ENCODE data around the gene GMEB2. TPM values are rescaled to one million over a fixed set of nuclear protein-coding genes. Genes with fewer than 3 reads are reported as not detected.

The GMEB2 gene
- total RNA-seq, 1 experiment from 2014 or later: 18.8 TPM

- Mint-ChIP-seq H3K9me3 (ENCODE audit: low read depth, unreplicated experiment) (no peaks in the 10 kb centered on the region), H3K4me1 (ENCODE audit: low read depth, unreplicated experiment) (peaks cover 43% of the 10 kb centered on the region), H3K27me3 (ENCODE audit: unreplicated experiment) (peaks cover 14% of the 10 kb centered on the region), H3K36me3 (ENCODE audit: insufficient read depth, unreplicated experiment) (peaks cover 11% of the 10 kb centered on the region), H3K4me3 (ENCODE audit: low read depth, unreplicated experiment) (no peak overlapping the region), H3K27ac (ENCODE audit: unreplicated experiment) (no peak overlapping the region)
- TF ChIP-seq CTCF (IDR thresholded peaks at IDR 0.05; ENCODE audit: unreplicated experiment): no peak
- no peak for DNase-seq
- CTCF ChIA-PET: no interaction called here
- intact Hi-C loops (cut with micrococcal nuclease; ENCODE audit: unreplicated experiment): no loop called here
- BruUV-seq (replicated peaks): no TSS peak
Observed at GRCh38 chr20:63543733-63544132, 83.2 kb downstream of the GMEB2 start.

- no peak for TF ChIP-seq CTCF (IDR thresholded peaks at IDR 0.05; ENCODE audit: unreplicated experiment)
- Mint-ChIP-seq H3K27me3 (ENCODE audit: unreplicated experiment) (peaks cover 14% of the 10 kb centered on the region), H3K27ac (ENCODE audit: unreplicated experiment) (no peak overlapping the region), H3K4me3 (ENCODE audit: low read depth, unreplicated experiment) (no peak overlapping the region), H3K9me3 (ENCODE audit: low read depth, unreplicated experiment) (no peaks in the 10 kb centered on the region), H3K36me3 (ENCODE audit: insufficient read depth, unreplicated experiment) (peaks cover 17% of the 10 kb centered on the region), H3K4me1 (ENCODE audit: low read depth, unreplicated experiment) (peaks cover 45% of the 10 kb centered on the region)
- intact Hi-C loops (cut with micrococcal nuclease; ENCODE audit: unreplicated experiment): no loop called here
- BruUV-seq (replicated peaks): no TSS peak
- no peak for DNase-seq
- CTCF ChIA-PET: no interaction called here
Observed at GRCh38 chr20:63543131-63543530, 83.8 kb downstream of the GMEB2 start.

DNA sequence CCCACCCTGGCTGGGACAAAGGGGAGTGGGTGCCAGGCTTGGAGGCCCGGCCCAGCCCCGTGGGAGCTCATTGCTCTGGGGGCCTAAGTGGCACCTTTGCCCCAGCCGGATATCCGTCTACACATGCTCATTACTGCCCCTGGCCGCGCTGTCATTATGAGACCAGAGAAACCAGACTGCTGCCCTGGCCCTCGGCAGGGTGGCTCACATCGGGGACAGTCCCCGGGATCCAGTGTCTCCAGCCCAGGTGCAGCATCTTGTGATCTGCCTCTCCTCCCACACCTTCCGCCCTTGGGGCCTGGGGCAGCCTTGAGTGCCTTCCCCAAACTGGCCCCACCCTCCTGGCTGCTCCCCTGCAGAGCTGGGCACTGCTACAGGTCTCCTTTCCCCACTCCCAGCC lies 84.2 kb downstream of the GMEB2 start:
- TF ChIP-seq CTCF (IDR thresholded peaks at IDR 0.05; ENCODE audit: unreplicated experiment): no peak
- no peak for DNase-seq
- H3K4me1 Mint-ChIP-seq (ENCODE audit: low read depth, unreplicated experiment): peaks cover 45% of the 10 kb centered on the region
- peaks cover 21% of the 10 kb centered on the region for H3K36me3 Mint-ChIP-seq (ENCODE audit: insufficient read depth, unreplicated experiment)
- CTCF ChIA-PET: no interaction called here
- no peak overlapping the region for H3K4me3 Mint-ChIP-seq (ENCODE audit: low read depth, unreplicated experiment)
- peaks cover 14% of the 10 kb centered on the region for H3K27me3 Mint-ChIP-seq (ENCODE audit: unreplicated experiment)
- intact Hi-C loops (cut with micrococcal nuclease; ENCODE audit: unreplicated experiment): no loop called here
- BruUV-seq (replicated peaks): no TSS peak
- H3K9me3 Mint-ChIP-seq (ENCODE audit: low read depth, unreplicated experiment): no peaks in the 10 kb centered on the region
- H3K27ac Mint-ChIP-seq (ENCODE audit: unreplicated experiment): no peak overlapping the region

GRCh38 chr20:63542031-63542559 lies 84.8 kb downstream of the GMEB2 start:
- Mint-ChIP-seq H3K27me3 (ENCODE audit: unreplicated experiment) (peaks cover 14% of the 10 kb centered on the region), H3K36me3 (ENCODE audit: insufficient read depth, unreplicated experiment) (peaks cover 27% of the 10 kb centered on the region), H3K4me1 (ENCODE audit: low read depth, unreplicated experiment) (peaks cover 49% of the 10 kb centered on the region), H3K4me3 (ENCODE audit: low read depth, unreplicated experiment) (no peak overlapping the region), H3K9me3 (ENCODE audit: low read depth, unreplicated experiment) (no peaks in the 10 kb centered on the region), H3K27ac (ENCODE audit: unreplicated experiment) (no peak overlapping the region)
- no TSS peak for BruUV-seq (replicated peaks)
- no peak for DNase-seq
- CTCF ChIA-PET: interaction anchor here (0.7 kb wide), 1 partner anchor 178 kb away, joined by 4 read pairs; no protein-coding TSS in a partner anchor
- intact Hi-C loops (cut with micrococcal nuclease; ENCODE audit: unreplicated experiment): no loop called here
- TF ChIP-seq CTCF (IDR thresholded peaks at IDR 0.05; ENCODE audit: unreplicated experiment): no peak

Data from Calu3 (cell line).